SH-SY5Y (cell line): ENCODE results near the gene IRF2BP1.

Experiments
- GATA2 ChIP-seq: IDR thresholded peaks from 2 replicates; pipeline ENCODE4 v1.6.1; 2011; ENCODE audit warnings: mild to moderate bottlenecking, low read depth, low read length
- GATA3 ChIP-seq: IDR thresholded peaks from 2 replicates; pipeline ENCODE4 v1.6.1; 2011; ENCODE audit warnings: low read depth, mild to moderate bottlenecking, low read length, moderate library complexity

The IRF2BP1 gene, protein sequence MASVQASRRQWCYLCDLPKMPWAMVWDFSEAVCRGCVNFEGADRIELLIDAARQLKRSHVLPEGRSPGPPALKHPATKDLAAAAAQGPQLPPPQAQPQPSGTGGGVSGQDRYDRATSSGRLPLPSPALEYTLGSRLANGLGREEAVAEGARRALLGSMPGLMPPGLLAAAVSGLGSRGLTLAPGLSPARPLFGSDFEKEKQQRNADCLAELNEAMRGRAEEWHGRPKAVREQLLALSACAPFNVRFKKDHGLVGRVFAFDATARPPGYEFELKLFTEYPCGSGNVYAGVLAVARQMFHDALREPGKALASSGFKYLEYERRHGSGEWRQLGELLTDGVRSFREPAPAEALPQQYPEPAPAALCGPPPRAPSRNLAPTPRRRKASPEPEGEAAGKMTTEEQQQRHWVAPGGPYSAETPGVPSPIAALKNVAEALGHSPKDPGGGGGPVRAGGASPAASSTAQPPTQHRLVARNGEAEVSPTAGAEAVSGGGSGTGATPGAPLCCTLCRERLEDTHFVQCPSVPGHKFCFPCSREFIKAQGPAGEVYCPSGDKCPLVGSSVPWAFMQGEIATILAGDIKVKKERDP

GRCh38 chr19:45885556-45886426 lies at the start of gene IRF2BP1:
TSS of gene IRF2BP1 (minus strand) at chr19:45886141. CDS start at chr19:45885774, 367 bp downstream.
- TF ChIP-seq GATA2: no peak
- no peak for TF ChIP-seq GATA3

DNA sequence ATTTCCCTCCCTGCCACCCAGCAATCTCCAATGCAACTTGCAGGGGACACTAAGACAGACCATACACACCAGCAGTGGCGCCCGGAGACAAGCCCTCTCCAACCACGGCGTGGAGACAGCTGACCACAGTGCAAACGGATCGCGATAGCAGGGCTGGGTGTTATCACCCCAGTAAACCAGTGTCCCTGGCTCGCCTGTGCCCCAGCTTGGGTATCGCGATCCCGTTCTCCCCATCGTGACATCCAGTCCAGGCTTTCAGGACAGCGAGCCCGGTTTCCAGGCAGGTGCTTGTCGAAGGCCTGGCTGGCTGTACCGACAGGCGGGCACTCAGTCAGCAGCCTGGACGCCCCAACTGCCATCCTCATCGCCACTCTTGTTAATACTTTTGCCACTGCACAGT lies 49.3 kb upstream of the IRF2BP1 start:
- TF ChIP-seq GATA3: no peak
- TF ChIP-seq GATA2: no peak

DNA sequence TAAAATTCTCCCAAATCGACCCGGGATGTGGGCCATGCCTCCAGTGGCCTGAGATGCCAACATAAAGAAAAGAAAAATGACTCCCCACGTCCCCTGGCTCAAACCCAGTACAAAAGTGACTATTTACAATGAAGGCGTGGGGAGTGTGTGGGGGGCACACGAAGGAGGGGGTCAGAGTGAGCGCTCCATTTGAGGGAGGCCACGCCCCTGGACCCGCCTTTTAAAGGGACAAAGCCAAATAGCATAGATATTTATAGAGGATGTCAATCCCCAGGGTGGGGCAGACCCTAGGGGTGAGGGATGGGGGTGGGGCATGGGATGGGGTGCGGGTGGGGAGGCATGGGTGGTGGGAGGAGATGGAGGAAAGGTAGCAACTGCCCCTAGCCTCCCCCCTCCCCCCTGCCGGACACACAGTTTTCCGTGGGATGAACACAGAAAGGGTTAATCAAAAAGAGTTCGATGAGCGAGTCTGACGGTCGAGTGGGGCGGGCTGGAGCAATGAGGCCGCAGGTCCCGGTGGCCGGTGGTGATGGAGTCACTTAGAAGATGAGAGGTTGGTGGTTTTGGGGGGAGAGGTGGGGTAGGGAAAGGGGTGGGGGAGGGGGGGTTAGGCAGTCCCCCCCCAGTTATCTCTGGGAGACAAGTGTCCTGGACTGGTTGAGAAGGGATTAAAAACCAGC lies 48.8 kb upstream of the IRF2BP1 start:
- no peak for TF ChIP-seq GATA3
- no peak for TF ChIP-seq GATA2

DNA sequence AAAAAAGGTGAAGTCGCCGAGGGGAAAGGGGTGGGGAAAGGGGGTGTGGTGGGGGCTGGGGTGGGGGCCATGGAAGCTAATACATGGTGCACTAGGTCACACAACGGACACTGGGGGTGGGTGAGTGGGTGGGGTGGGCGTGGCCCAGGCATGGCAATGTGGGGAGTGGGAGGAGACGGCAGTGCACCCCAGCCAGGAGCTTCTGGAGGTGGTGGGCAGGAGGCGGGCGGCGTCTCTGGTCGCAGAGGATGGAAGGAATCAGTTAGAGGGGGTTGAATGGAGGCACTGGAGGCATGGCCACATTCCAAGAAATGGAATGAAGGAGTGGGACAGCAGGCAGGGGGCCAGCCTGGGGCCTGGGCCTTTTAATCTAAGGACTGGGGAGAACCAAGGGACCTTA lies 47.8 kb upstream of the IRF2BP1 start:
- TF ChIP-seq GATA3 (no peak), GATA2 (no peak)

DNA sequence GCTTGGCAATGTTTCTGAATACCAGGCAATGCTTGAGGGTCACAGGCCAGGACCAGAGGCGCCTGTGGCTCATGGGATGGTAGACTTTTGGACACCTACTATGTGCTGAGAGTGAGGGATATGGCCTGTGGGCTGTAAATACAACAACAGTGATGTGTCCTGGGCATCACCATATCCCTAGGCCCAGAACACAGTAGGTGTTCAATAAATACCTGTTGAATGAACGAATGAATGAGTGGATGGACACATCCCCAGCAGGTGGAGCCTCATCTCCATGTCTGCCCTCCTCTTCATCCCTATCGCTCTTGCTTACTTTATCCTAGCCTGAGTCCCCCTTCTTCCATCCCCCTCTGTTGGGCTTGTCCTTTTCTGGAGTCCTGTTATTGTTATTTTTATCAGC lies 45.1 kb upstream of the IRF2BP1 start:
- TF ChIP-seq GATA2 (no peak), GATA3 (no peak)

- TF ChIP-seq GATA2 (no peak), GATA3 (no peak)
Measured at GRCh38 chr19:45929247-45929646, 43.3 kb upstream of the IRF2BP1 start.

DNA sequence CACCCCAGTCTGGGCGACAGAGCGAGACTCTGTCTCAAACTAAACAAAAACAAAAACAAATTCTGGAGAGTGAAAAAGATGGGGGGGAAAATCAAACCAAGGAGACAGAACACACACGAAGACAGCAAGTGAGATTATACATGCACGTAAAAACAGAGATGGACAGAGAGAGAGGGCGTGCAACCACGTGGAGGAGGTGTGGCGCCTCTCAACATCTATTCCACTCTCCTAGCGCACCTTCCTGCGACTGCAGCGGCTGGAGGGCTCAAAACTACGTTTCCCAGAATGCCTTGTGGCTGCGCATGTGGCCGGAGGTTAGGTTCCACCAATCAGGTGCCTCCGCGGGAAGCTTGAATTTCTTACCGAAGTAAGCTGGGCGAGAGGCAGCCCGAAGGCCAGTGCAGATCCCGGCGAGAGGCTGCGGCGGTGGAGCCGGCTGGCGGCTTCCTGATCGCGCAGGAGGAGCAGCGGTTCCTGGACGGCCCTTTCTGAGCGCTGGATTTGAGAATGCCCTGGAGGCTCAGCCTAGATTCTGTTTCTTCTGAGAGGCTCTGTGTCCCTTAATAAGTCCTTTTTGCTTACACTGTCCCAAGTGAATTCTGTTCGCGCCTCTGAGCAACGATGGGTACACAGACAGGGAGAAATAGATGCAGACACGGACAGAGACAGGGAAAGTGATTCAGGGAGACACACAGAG lies 41.8 kb upstream of the IRF2BP1 start:
- TF ChIP-seq GATA2: no peak
- no peak for TF ChIP-seq GATA3

DNA sequence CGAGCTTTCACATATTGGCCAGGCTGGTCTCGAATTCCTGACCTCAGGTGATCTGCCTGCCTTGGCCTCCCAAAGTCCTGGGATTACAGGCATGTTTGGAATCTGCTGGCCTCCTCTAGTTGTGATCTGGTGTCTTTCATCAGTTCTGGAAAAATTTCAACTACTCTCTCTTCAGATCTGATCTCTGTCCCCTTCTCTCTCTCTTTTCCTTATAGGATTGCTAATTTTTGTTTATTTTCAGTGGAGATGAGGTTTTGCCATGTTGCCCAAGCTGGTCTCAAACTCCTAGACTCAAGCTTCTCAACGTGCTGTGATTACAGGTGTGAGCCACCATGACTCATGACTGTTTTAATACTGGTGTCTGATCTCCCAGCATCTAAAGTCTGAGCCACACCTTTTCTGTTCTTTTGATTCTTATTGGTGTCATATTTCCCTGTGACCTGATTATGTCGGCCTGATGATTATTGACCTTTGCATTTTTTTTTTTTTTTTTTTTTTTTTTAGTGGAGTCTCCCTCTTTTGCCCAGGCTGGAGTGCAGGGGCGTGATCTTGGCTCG lies 39.0 kb upstream of the IRF2BP1 start:
- TF ChIP-seq GATA2 (no peak), GATA3 (no peak)

- TF ChIP-seq GATA3 (no peak), GATA2 (no peak)
Measured at GRCh38 chr19:45922281-45922680, 36.3 kb upstream of the IRF2BP1 start.

DNA sequence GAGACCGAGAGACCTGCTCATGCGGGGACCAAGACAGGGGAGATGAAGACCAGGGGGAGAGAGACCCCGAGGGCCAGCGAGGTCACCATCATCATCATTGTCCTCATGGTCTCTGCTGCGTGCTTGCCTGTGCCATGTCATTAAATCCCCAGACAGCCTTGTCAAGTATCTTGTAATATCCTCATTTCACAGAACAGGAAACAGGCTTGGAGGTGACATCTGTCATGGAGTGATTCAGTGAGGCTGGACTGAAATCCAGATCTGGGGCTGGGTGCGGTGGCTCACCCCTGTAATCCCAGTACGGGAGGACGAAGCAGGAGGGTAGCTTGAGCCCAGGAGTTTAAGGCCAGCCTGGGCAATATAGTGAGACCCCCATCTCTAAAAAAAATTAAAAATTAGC lies 34.5 kb upstream of the IRF2BP1 start:
- TF ChIP-seq GATA3 (no peak), GATA2 (no peak)

DNA sequence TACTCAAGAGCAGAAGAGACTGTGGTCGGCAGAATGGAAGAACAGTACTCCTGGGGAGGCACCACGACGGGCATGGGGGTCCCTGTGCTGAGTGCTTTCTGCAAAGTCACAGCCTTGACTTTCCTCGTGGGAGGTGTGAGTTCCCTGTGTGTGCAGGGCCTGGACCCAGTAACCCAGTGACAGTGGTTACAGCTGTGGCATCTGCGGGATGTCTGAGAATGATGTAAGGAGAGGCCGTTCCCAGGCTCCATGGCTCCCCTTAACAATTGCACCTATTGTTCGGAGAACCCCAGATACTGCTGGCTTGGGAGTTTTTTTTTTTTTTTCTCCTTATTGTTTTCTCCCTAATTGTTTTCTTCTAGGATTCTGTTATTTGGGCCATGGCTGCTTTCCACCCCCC lies 33.7 kb upstream of the IRF2BP1 start:
- TF ChIP-seq GATA3 (no peak), GATA2 (no peak)

GRCh38 chr19:45918721-45919120 lies 32.8 kb upstream of the IRF2BP1 start:
- TF ChIP-seq GATA3: no peak
- TF ChIP-seq GATA2: no peak

DNA sequence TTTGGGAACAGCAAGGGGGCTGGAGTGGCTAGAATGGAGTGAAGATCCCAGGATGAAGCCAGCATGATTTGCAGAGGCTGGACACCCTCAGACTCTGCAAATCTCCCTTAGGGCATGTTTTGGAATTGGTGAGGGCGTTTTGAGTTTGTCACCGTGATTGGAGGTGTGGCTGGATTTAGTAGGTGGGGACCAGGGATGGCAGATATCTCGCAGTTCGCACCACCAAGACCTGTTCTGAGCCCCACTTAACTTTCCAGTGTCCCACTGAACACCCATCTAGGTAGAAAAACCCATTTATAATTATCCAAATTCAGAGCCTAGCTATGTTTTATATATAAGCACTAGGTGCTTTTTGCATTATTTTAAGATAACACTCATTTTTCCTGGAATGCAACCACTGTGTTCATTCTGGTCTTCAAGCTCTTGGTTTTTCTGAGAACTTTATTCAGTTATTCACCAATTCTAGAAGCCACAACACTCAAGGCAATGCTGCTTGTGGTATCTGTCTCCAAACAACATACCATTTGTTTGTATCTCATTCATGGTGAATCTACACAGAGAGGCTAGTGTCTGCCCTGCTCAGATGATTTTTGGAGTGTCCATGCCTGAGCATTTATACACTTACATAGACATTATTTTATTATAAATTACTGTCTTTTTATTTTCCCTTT lies 31.6 kb upstream of the IRF2BP1 start:
- TF ChIP-seq GATA2 (no peak), GATA3 (no peak)
